Skeletal muscle satellite cell (primary cell): Measurements from ENCODE around the gene CTSZ.
"Not testable (repeated sequence)": the region's sequence is repeated elsewhere in the genome, so short reads cannot be mapped to it uniquely, and the experiment has no call there.

Source experiments
- H3K27me3 ChIP-seq: 2 replicates; pipeline ENCODE4 v1.7.0; 2013; ENCODE audit warnings: low read length; ENCODE audit not compliant: control insufficient read depth, insufficient read depth
- H3K36me3 ChIP-seq: 2 replicates; pipeline ENCODE4 v1.7.0; 2013; ENCODE audit warnings: mild to moderate bottlenecking, control low read depth, low read length; ENCODE audit not compliant: insufficient read depth
- H3K4me1 ChIP-seq: 2 replicates; pipeline ENCODE4 v1.7.0; 2013; ENCODE audit warnings: low read length; ENCODE audit not compliant: control insufficient read depth, insufficient read depth
- H3K4me2 ChIP-seq: 2 replicates; pipeline ENCODE4 v1.7.0; 2013; ENCODE audit warnings: mild to moderate bottlenecking, low read length
- H3K4me3 ChIP-seq: 2 replicates; pipeline ENCODE4 v1.7.0; 2013; ENCODE audit warnings: low read length
- H3K9ac ChIP-seq: 2 replicates; pipeline ENCODE4 v1.7.0; 2013; ENCODE audit warnings: mild to moderate bottlenecking, low read depth, low read length, moderate library complexity
- H3K9me3 ChIP-seq: replicated peaks from 2 replicates; pipeline ENCODE4 v1.7.0; 2013; ENCODE audit warnings: mild to moderate bottlenecking, control low read depth, low read length

CTSZ gene

DNA sequence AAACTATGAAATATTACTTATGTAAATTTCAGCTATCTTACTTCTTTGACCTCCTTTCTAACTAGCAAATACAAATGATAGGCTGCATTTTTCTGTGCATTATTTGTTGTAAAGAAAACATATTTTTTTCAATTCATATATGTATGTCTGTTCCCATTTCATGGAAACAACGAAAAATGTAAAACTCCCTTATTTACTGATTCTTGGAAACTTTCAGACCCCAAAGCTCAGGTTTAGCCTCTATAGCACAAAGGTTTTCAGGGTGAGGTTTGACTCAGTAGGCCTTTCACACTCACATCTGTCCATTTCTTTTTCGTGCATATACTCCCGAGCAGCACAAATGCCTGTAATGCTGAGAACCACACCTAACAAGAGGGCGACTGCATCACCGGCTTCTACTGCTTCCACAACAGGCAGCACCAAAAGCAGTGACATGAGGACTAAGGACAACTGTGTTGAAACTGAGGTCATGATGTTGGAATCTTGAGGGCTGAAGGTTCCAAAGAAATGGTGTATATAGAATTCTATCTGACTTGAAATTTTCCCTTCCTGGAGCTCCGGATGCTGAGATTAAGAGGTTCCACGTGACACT lies 59.2 kb downstream of the CTSZ start:
- not testable (repeated sequence) for H3K4me3 ChIP-seq, H3K9ac ChIP-seq, H3K4me2 ChIP-seq, H3K36me3 ChIP-seq, H3K9me3 ChIP-seq, H3K4me1 ChIP-seq
- peaks cover 12% of the 10 kb centered on the region for H3K27me3 ChIP-seq

DNA sequence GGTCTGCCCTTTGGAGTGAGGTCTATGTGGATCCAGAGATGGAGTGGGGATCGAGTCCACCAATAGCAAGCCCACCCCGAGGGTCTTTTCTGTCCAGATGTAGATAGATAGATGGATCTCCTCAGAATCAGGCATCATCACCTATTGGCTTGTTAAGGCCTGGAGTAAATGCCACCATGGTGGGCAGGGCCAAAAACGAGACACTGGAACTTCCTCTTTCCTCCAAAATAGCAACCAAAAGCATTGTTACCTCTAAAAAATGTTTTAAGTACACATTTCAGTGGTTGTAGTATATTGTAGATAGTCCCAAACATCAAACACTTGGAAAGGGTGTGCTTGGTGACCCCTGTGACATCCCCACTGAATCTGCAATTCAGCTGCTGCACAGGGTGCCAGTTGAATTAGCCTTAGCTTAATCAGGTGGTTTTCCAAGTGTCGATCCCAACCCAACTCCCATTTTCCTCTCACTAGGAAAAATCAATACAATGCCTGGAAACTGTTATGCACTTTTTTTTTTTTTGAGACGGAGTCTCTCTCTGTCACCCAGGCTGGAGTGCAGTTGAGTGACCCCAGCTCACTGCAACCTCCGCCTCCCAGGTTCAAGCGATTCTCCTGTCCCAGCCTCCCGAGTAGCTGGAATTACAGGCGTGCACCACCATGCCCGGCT lies 61.0 kb downstream of the CTSZ start:
- Histone ChIP-seq H3K4me2 (no peak overlapping the region), H3K4me1 (no peaks in the 10 kb centered on the region), H3K9ac (no peak overlapping the region), H3K4me3 (no peak overlapping the region), H3K27me3 (peaks cover 8% of the 10 kb centered on the region), H3K9me3 (no peaks in the 10 kb centered on the region), H3K36me3 (no peaks in the 10 kb centered on the region)
